ENCODE measurements around the gene SLC25A12.
"Not testable (repeated sequence)": the region's sequence is repeated elsewhere in the genome, so short reads cannot be mapped to it uniquely, and the experiment has no call there.

The SLC25A12 gene

DNA sequence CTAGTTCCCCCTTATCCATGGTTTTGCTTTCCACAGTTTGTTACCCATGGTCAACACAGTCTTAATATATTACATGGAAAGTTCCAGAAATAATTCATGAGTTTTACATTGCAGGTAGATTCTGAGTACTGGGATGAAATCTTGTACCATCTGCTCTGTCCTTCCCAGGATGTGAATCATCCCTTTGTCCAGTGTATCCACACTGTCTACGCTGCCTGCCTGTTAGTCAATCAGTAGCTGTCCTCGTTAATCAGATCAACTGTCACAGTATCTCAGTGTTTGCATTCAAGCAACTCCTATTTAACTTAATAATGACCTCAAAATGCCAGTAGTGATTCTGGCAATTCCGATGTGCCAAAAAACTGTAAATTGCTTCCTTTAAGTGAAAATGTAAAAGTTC is 130.4 kb downstream of the SLC25A12 start:
- H3K9me3 ChIP-seq (replicated peaks; ENCODE audit: insufficient read depth, low read length), result no peaks in the 10 kb centered on the region
- no peak overlapping the region for H3K4me3 ChIP-seq (ENCODE audit: low read length)
- H3K9me2 ChIP-seq (replicated peaks; ENCODE audit: insufficient read depth, low read length), result no peaks in the 10 kb centered on the region
- no peak for DNase-seq
- no peaks in the 10 kb centered on the region for H3F3A ChIP-seq (ENCODE audit: insufficient read depth, low read length)
- H3K27me3 ChIP-seq (replicated peaks; ENCODE audit: insufficient read depth, low read length), result no peaks in the 10 kb centered on the region
- no peak overlapping the region for H3K4me2 ChIP-seq (ENCODE audit: low read depth, low read length)
- no peaks in the 10 kb centered on the region for H3K79me2 ChIP-seq (ENCODE audit: low read length)
- H2AFZ ChIP-seq (ENCODE audit: low read length), result no peak overlapping the region
- H3K9ac ChIP-seq (ENCODE audit: low read length), result no peak overlapping the region
- TF ChIP-seq EZH2phosphoT487 (IDR thresholded peaks at IDR 0.05; ENCODE audit: low read length) (no peak), EZH2 (optimal IDR thresholded peaks at IDR 0.05; ENCODE audit: low read depth, low read length) (no peak)
- TF ChIP-seq, protein P1, sequence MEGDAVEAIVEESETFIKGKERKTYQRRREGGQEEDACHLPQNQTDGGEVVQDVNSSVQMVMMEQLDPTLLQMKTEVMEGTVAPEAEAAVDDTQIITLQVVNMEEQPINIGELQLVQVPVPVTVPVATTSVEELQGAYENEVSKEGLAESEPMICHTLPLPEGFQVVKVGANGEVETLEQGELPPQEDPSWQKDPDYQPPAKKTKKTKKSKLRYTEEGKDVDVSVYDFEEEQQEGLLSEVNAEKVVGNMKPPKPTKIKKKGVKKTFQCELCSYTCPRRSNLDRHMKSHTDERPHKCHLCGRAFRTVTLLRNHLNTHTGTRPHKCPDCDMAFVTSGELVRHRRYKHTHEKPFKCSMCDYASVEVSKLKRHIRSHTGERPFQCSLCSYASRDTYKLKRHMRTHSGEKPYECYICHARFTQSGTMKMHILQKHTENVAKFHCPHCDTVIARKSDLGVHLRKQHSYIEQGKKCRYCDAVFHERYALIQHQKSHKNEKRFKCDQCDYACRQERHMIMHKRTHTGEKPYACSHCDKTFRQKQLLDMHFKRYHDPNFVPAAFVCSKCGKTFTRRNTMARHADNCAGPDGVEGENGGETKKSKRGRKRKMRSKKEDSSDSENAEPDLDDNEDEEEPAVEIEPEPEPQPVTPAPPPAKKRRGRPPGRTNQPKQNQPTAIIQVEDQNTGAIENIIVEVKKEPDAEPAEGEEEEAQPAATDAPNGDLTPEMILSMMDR (IDR thresholded peaks at IDR 0.05; ENCODE audit: low read length), result no peak
- no peaks in the 10 kb centered on the region for H3K4me1 ChIP-seq (ENCODE audit: low read length)
- H3K36me3 ChIP-seq (replicated peaks; ENCODE audit: insufficient read depth, low read length), result no peaks in the 10 kb centered on the region
- no peaks in the 10 kb centered on the region for H4K20me1 ChIP-seq (ENCODE audit: insufficient read depth, low read length)
- no peak overlapping the region for H3K27ac ChIP-seq (ENCODE audit: low read length)

DNA sequence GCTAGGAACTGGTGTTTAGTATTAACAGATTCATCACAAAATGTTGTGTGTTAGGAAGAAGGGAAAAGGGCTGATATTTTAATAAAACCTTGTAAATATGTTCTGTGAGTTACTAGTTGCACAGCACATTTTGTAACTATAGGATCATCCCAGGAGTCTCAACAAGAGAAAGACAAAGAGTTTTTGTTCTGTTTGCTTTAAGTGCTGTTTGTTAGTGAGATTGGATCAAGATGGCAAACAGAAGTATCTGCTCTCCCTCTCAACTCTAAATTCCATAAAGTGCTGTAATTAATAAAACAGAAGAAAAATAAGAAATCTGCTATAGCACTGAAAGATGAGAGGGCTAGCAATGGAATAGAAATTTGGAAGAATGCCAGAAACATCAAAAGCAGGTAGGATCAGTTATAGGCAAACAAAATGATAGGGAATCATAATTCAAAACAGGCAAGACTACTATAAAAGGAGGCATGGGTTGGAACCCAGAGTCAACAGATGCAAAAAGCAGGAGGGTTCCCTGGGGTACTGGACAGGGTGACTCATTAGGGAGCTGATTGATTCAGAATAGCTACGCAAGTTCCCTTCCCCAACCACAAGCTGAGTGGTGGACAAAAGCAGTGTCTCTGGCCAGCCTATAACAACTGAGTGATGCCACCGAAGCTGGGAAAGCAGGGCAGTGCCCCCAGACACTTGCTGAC is 131.0 kb downstream of the SLC25A12 start:
- H3K4me3 ChIP-seq (ENCODE audit: low read length), result no peak overlapping the region
- H3F3A ChIP-seq (ENCODE audit: insufficient read depth, low read length), result no peaks in the 10 kb centered on the region
- no peak overlapping the region for H3K9ac ChIP-seq (ENCODE audit: low read length)
- H3K79me2 ChIP-seq (ENCODE audit: low read length), result no peaks in the 10 kb centered on the region
- no peaks in the 10 kb centered on the region for H3K9me3 ChIP-seq (replicated peaks; ENCODE audit: insufficient read depth, low read length)
- H4K20me1 ChIP-seq (ENCODE audit: insufficient read depth, low read length), result no peaks in the 10 kb centered on the region
- H3K4me1 ChIP-seq (ENCODE audit: low read length), result no peaks in the 10 kb centered on the region
- H3K9me2 ChIP-seq (replicated peaks; ENCODE audit: insufficient read depth, low read length), result no peaks in the 10 kb centered on the region
- TF ChIP-seq EZH2phosphoT487 (IDR thresholded peaks at IDR 0.05; ENCODE audit: low read length), result no peak
- no peak for TF ChIP-seq EZH2 (optimal IDR thresholded peaks at IDR 0.05; ENCODE audit: low read depth, low read length)
- H2AFZ ChIP-seq (ENCODE audit: low read length), result no peak overlapping the region
- no peaks in the 10 kb centered on the region for H3K27me3 ChIP-seq (replicated peaks; ENCODE audit: insufficient read depth, low read length)
- no peak overlapping the region for H3K4me2 ChIP-seq (ENCODE audit: low read depth, low read length)
- H3K27ac ChIP-seq (ENCODE audit: low read length), result no peak overlapping the region
- no peaks in the 10 kb centered on the region for H3K36me3 ChIP-seq (replicated peaks; ENCODE audit: insufficient read depth, low read length)
- no peak for DNase-seq

- not testable (repeated sequence) for H2AFZ ChIP-seq (ENCODE audit: low read length); H3F3A ChIP-seq (ENCODE audit: insufficient read depth, low read length); H3K4me1 ChIP-seq (ENCODE audit: low read length); H3K79me2 ChIP-seq (ENCODE audit: low read length); H3K4me2 ChIP-seq (ENCODE audit: low read depth, low read length); H3K27me3 ChIP-seq (replicated peaks; ENCODE audit: insufficient read depth, low read length); H3K9ac ChIP-seq (ENCODE audit: low read length); DNase-seq; H3K36me3 ChIP-seq (replicated peaks; ENCODE audit: insufficient read depth, low read length); H3K9me2 ChIP-seq (replicated peaks; ENCODE audit: insufficient read depth, low read length); H3K27ac ChIP-seq (ENCODE audit: low read length); H3K4me3 ChIP-seq (ENCODE audit: low read length); H4K20me1 ChIP-seq (ENCODE audit: insufficient read depth, low read length); H3K9me3 ChIP-seq (replicated peaks; ENCODE audit: insufficient read depth, low read length)
Observed at GRCh38 chr2:171761176-171761575, 132.9 kb downstream of the SLC25A12 start.

DNA sequence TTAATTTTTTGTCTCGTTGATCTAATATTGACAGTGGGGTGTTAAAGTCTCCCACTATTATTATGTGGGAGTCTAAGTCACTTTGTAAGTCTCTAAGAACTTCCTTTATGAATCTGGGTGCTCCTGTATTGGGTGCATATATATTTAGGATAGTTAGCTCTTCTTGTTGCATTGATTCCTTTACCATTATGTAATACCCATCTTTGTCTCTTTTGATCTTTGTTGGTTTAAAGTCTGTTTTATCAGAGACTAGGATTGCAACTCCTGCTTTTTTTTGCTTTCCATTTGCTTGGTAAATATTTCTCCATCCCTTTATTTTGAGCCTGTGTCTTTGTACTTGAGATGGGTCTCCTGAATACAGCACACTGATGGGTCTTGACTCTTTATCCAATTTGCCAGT is 135.3 kb downstream of the SLC25A12 start:
- not testable (repeated sequence) for DNase-seq; H4K20me1 ChIP-seq (ENCODE audit: insufficient read depth, low read length); H2AFZ ChIP-seq (ENCODE audit: low read length); H3K36me3 ChIP-seq (replicated peaks; ENCODE audit: insufficient read depth, low read length); H3K9me2 ChIP-seq (replicated peaks; ENCODE audit: insufficient read depth, low read length); H3K79me2 ChIP-seq (ENCODE audit: low read length); H3K4me2 ChIP-seq (ENCODE audit: low read depth, low read length); H3K27ac ChIP-seq (ENCODE audit: low read length); H3K27me3 ChIP-seq (replicated peaks; ENCODE audit: insufficient read depth, low read length); H3F3A ChIP-seq (ENCODE audit: insufficient read depth, low read length); H3K4me3 ChIP-seq (ENCODE audit: low read length); H3K4me1 ChIP-seq (ENCODE audit: low read length); H3K9me3 ChIP-seq (replicated peaks; ENCODE audit: insufficient read depth, low read length); H3K9ac ChIP-seq (ENCODE audit: low read length)
